ENCODE measurements around the gene UMPS.

UMPS gene

DNA sequence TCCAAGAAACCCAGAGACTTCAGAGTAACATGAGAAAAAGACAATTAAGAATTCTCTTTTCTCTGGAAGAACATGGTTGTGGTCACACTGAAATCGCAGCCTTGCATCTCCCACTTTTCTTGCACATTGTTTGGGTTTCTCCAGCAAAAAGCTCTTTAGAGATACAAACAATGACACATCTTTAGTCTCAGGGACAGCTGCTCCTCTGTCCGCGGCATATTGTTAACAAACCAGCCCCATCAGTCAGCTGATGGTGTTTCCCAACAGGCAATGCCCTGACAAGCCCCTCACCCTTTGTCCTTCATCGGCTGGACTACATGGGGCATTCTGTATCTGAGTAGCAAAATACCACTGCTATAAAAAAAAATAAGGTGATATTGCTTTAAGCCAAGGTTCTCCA, 53.4 kb downstream of the UMPS start:
- Histone ChIP-seq H2AFZ (ENCODE audit: low read length) (no peak overlapping the region), H3K4me1 (ENCODE audit: low read length) (peaks cover 73% of the 10 kb centered on the region), H3F3A (ENCODE audit: insufficient read depth, low read length) (peaks cover 43% of the 10 kb centered on the region), H3K27ac (ENCODE audit: low read length) (peak overlapping the region; percentile 97), H3K9me3 (replicated peaks; ENCODE audit: insufficient read depth, low read length) (no peaks in the 10 kb centered on the region), H3K4me2 (ENCODE audit: low read depth, low read length) (peak overlapping the region; percentile 35), H3K27me3 (replicated peaks; ENCODE audit: insufficient read depth, low read length) (no peaks in the 10 kb centered on the region), H4K20me1 (ENCODE audit: insufficient read depth, low read length) (no peaks in the 10 kb centered on the region), H3K79me2 (ENCODE audit: low read length) (peaks cover 4% of the 10 kb centered on the region), H3K9me2 (replicated peaks; ENCODE audit: insufficient read depth, low read length) (no peaks in the 10 kb centered on the region), H3K9ac (ENCODE audit: low read length) (peak overlapping the region; percentile 61; the same call in 1 of the 2 replicates), H3K4me3 (ENCODE audit: low read length) (no peak overlapping the region), H3K36me3 (replicated peaks; ENCODE audit: insufficient read depth, low read length) (no peaks in the 10 kb centered on the region)
- no peak for DNase-seq
- TF ChIP-seq, protein P1, sequence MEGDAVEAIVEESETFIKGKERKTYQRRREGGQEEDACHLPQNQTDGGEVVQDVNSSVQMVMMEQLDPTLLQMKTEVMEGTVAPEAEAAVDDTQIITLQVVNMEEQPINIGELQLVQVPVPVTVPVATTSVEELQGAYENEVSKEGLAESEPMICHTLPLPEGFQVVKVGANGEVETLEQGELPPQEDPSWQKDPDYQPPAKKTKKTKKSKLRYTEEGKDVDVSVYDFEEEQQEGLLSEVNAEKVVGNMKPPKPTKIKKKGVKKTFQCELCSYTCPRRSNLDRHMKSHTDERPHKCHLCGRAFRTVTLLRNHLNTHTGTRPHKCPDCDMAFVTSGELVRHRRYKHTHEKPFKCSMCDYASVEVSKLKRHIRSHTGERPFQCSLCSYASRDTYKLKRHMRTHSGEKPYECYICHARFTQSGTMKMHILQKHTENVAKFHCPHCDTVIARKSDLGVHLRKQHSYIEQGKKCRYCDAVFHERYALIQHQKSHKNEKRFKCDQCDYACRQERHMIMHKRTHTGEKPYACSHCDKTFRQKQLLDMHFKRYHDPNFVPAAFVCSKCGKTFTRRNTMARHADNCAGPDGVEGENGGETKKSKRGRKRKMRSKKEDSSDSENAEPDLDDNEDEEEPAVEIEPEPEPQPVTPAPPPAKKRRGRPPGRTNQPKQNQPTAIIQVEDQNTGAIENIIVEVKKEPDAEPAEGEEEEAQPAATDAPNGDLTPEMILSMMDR (IDR thresholded peaks at IDR 0.05; ENCODE audit: low read length): no peak
- TF ChIP-seq EZH2 (optimal IDR thresholded peaks at IDR 0.05; ENCODE audit: low read depth, low read length) (no peak), EZH2phosphoT487 (IDR thresholded peaks at IDR 0.05; ENCODE audit: low read length) (no peak)

DNA sequence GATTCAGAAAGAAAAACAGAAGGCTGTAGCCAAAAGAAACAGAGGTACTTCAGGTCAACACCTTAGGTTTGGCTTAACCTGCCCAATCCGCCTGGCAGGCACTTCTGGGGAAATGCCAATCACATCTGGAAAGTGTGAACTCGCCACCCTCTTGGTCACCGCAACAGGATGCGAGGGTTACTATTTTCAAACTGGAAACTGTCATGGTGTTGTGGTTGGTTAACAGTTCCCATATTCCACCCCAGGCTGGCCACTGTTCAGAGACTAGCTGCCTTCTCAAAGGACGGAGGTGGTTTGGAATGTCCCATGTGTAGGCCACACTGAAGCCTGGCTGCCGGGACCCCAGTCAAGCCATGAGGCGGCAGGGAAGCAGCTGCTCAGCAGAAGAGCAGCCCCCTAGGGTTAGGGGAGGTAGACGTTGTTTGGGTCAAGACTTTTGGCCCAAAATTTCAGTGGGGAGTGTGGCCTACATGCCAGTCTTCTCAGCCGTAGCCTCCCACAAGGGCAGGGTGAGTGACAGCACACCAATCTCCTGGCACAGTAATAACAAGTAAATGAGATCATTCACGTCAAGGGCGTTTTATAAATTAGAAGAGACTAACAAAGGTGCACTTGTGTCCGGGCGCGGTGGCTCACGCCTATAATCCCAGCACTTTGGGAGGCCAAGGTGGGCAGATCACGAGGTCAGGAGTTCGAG, 54.6 kb downstream of the UMPS start:
- Histone ChIP-seq H4K20me1 (ENCODE audit: insufficient read depth, low read length) (no peaks in the 10 kb centered on the region), H2AFZ (ENCODE audit: low read length) (no peak overlapping the region), H3K27me3 (replicated peaks; ENCODE audit: insufficient read depth, low read length) (no peaks in the 10 kb centered on the region), H3K4me2 (ENCODE audit: low read depth, low read length) (peak overlapping the region; percentile 52), H3K9me3 (replicated peaks; ENCODE audit: insufficient read depth, low read length) (no peaks in the 10 kb centered on the region), H3K36me3 (replicated peaks; ENCODE audit: insufficient read depth, low read length) (no peaks in the 10 kb centered on the region), H3K9ac (ENCODE audit: low read length) (peak overlapping the region; percentile 72), H3K79me2 (ENCODE audit: low read length) (peaks cover 4% of the 10 kb centered on the region), H3K27ac (ENCODE audit: low read length) (peak overlapping the region; percentile 97), H3F3A (ENCODE audit: insufficient read depth, low read length) (peaks cover 43% of the 10 kb centered on the region), H3K4me3 (ENCODE audit: low read length) (no peak overlapping the region), H3K4me1 (ENCODE audit: low read length) (peaks cover 77% of the 10 kb centered on the region), H3K9me2 (replicated peaks; ENCODE audit: insufficient read depth, low read length) (no peaks in the 10 kb centered on the region)
- TF ChIP-seq, protein P1 (IDR thresholded peaks at IDR 0.05; ENCODE audit: low read length): no peak
- no peak for TF ChIP-seq EZH2 (optimal IDR thresholded peaks at IDR 0.05; ENCODE audit: low read depth, low read length)
- no peak for TF ChIP-seq EZH2phosphoT487 (IDR thresholded peaks at IDR 0.05; ENCODE audit: low read length)
- peak; percentile 97 for DNase-seq

DNA sequence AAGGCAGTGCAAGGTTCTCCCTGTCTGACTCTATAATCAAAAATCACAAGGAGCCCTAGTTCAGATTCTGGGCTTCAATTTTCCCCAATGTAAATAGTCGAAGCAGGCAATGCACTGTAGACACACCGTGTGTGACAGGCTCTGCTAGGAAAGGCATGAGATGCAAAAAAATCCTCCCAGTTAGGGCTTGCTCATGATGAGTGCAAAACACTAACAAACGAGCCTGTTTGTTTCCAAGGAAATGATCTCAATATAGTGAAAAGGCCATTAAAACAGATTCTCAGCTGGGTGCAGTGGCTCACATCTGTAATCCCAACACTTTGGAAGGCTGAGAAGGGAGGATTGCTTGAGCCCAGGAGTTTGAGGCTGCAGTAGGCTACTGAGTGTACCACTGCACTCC, 55.7 kb downstream of the UMPS start:
- H3K9ac ChIP-seq (ENCODE audit: low read length): no peak overlapping the region
- no peak for DNase-seq
- no peaks in the 10 kb centered on the region for H3K27me3 ChIP-seq (replicated peaks; ENCODE audit: insufficient read depth, low read length)
- no peaks in the 10 kb centered on the region for H3K9me2 ChIP-seq (replicated peaks; ENCODE audit: insufficient read depth, low read length)
- no peaks in the 10 kb centered on the region for H4K20me1 ChIP-seq (ENCODE audit: insufficient read depth, low read length)
- no peaks in the 10 kb centered on the region for H3K36me3 ChIP-seq (replicated peaks; ENCODE audit: insufficient read depth, low read length)
- H3F3A ChIP-seq (ENCODE audit: insufficient read depth, low read length): peaks cover 46% of the 10 kb centered on the region
- no peaks in the 10 kb centered on the region for H3K9me3 ChIP-seq (replicated peaks; ENCODE audit: insufficient read depth, low read length)
- H3K4me3 ChIP-seq (ENCODE audit: low read length): no peak overlapping the region
- H3K27ac ChIP-seq (ENCODE audit: low read length): peak overlapping the region; percentile 97; the same call in 1 of the 2 replicates
- peaks cover 78% of the 10 kb centered on the region for H3K4me1 ChIP-seq (ENCODE audit: low read length)
- H3K79me2 ChIP-seq (ENCODE audit: low read length): peaks cover 4% of the 10 kb centered on the region
- no peak overlapping the region for H2AFZ ChIP-seq (ENCODE audit: low read length)
- TF ChIP-seq, protein P1 (IDR thresholded peaks at IDR 0.05; ENCODE audit: low read length): no peak
- TF ChIP-seq EZH2phosphoT487 (IDR thresholded peaks at IDR 0.05; ENCODE audit: low read length) (no peak), EZH2 (optimal IDR thresholded peaks at IDR 0.05; ENCODE audit: low read depth, low read length) (no peak)
- no peak overlapping the region for H3K4me2 ChIP-seq (ENCODE audit: low read depth, low read length)

Measured in MM.1S (cell line).